ENCODE data around the gene TIRAP. TPM values are rescaled to one million over a fixed set of nuclear protein-coding genes. Genes with fewer than 3 reads are reported as not detected.
A peak's percentile ranks its signal among the peaks of the same experiment; 100 is the strongest.

Gene TIRAP
- total RNA-seq, 1 donor from 2014 or later: 15.9 TPM

DNA sequence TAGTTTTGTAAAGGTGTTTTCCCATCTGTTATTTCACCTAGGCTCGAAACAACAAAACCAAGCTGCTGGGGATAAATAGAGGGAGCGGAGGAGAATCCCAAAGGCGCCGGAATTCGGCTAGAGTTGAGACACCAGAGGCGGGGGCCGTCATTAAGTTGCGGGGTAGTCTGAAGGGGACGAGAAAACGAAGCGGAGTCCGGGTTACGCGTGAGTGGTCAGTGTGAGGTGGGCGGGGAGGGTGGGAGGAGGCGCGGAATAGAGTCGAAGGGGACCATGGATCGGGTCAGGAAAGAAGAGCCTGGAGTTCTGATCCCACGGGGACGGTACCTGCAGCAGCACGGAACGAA is 14.6 kb upstream of the TIRAP start:
- H3K27ac Mint-ChIP-seq: peak overlapping the region; percentile 97
- peaks cover 28% of the 10 kb centered on the region for H3K4me1 Mint-ChIP-seq (ENCODE audit: low read depth)
- peak overlapping the region; percentile 94 for H3K4me3 Mint-ChIP-seq (ENCODE audit: low read depth)
- no peak for DNase-seq (ENCODE audit: low spot score)
- no peaks in the 10 kb centered on the region for H3K27me3 Mint-ChIP-seq (ENCODE audit: low read depth)
- intact Hi-C loops (cut with micrococcal nuclease): loop anchor here (2.0 to 5.0 kb wide), 2 partner anchors 206 to 366 kb away; partner anchors contain the start of genes CDON, DDX25 and PUS3
- peaks cover 57% of the 10 kb centered on the region for H3K36me3 Mint-ChIP-seq (ENCODE audit: low read depth)
- H3K9me3 Mint-ChIP-seq: no peaks in the 10 kb centered on the region

DNA sequence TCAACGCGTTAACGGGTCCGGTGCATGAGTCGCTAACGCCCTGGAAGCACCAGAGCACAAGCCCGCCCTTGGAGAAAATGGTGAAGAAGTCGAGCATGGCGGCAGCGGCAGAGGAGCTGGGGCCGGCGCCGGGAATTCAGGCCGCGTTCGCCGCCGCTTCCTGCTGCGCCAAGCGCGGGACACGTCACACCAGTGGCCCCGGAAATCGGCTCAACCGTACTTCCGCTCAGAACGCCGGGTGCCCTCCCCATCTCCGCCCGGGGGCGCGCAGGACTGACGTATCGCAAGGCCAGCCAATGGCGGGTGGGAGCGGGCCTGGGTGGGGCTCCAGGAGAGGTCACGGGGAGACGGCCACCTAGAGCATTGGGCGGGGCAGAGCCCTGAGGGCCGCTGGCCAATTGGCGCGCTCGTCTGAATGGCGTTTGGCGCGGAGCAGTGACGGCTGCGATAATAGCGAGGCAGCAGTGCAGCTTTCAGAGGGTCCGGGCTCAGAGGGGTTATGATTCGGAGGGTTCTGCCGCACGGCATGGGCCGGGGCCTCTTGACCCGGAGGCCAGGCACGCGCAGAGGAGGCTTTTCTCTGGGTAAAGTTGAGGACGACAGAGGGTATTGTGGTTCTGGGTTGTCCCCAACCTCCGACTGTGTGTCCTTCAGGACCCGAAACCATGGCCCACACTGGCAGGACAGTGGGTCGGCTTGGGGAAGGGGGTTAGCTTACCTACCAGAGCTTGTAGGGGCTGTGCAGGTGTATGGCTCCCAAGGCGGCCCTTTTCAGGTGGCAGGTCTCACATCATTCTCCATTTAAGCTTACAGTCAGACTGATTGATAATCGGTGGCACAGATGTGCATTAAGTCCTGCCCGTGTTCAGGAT is 13.9 kb upstream of the TIRAP start, which contains the start of the genes FOXRED1 and SRPRA:
FOXRED1 (plus strand) TSS at position 447 of the 872 bp plus-strand sequence; CDS start at position 500, 53 bp downstream.
SRPRA (minus strand) TSS at position 188 of the 872 bp plus-strand sequence; CDS start at position 97, 91 bp downstream.
- intact Hi-C loops (cut with micrococcal nuclease): loop anchor here (1.0 to 5.0 kb wide), 6 partner anchors 14 to 367 kb away; partner anchors contain the start of genes CDON, DCPS, DDX25 and FAM118B
- H3K27me3 Mint-ChIP-seq (ENCODE audit: low read depth): no peaks in the 10 kb centered on the region
- no peaks in the 10 kb centered on the region for H3K9me3 Mint-ChIP-seq
- DNase-seq (ENCODE audit: low spot score): peak; percentile 100
- peaks cover 57% of the 10 kb centered on the region for H3K36me3 Mint-ChIP-seq (ENCODE audit: low read depth)
- H3K4me1 Mint-ChIP-seq (ENCODE audit: low read depth): peaks cover 28% of the 10 kb centered on the region
- peak within 1 kb of the TSS; percentile 94 for H3K4me3 Mint-ChIP-seq (ENCODE audit: low read depth)
- H3K27ac Mint-ChIP-seq: peak within 1 kb of the TSS; percentile 97

DNA sequence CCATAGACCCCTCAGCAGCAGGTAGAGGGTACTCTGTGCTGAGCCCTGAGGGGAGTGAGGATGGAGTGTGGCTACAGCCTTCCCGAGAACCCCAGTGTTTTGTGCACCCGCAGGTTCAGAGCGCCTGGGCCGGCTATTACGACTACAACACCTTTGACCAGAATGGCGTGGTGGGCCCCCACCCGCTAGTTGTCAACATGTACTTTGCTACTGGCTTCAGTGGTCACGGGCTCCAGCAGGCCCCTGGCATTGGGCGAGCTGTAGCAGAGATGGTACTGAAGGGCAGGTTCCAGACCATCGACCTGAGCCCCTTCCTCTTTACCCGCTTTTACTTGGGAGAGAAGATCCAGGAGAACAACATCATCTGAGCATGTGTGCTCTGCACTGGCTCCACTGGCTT is 5.6 kb upstream of the TIRAP start:
- Mint-ChIP-seq H3K27ac (no peak overlapping the region), H3K27me3 (ENCODE audit: low read depth) (no peaks in the 10 kb centered on the region), H3K36me3 (ENCODE audit: low read depth) (peaks cover 46% of the 10 kb centered on the region), H3K4me3 (ENCODE audit: low read depth) (no peak overlapping the region), H3K9me3 (no peaks in the 10 kb centered on the region), H3K4me1 (ENCODE audit: low read depth) (peaks cover 14% of the 10 kb centered on the region)
- intact Hi-C loops (cut with micrococcal nuclease): no loop called here
- DNase-seq (ENCODE audit: low spot score): no peak

DNA sequence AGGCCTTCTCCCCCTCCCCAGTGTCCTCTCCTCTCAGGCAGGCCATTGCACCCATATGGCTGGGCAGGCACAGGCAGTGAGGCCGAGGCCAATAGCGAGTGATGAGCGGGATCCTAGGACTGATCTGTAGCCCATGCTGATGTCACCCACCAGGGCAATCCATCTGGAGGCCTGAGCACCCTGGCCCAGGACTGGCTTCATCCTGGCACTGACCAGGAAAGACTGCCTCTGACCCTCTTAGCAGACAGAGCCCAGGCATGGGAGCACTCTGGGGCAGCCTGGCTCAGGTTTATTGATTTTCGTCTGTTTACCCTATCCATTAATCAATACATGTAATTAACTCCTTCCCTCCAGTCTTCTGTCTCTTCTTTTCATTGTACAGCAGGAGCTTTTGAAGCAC is 5.1 kb upstream of the TIRAP start:
- peaks cover 17% of the 10 kb centered on the region for H3K4me1 Mint-ChIP-seq (ENCODE audit: low read depth)
- no peak overlapping the region for H3K27ac Mint-ChIP-seq

DNA sequence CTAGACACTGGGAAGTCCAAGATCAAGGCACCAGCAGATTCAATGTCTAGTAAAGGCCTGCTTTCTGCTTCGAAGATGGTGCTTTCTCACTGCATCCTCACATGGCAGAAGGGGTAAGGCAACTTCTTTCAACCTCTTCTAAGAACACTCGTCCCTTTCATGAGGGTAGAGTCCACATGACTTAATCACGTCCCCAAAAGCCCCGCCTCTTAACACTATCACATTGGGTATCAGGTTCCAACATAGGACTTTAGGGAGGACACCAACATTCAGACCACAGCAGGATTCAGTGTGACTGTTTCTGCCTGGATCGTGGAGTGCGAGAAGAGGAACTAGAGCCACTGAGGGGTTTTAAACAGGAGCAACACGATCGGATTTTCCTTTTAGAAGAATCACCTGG is 3.7 kb upstream of the TIRAP start:
- Mint-ChIP-seq H3K4me3 (ENCODE audit: low read depth) (peak overlapping the region; percentile 15), H3K9me3 (no peaks in the 10 kb centered on the region), H3K27me3 (ENCODE audit: low read depth) (no peaks in the 10 kb centered on the region), H3K36me3 (ENCODE audit: low read depth) (peaks cover 32% of the 10 kb centered on the region), H3K27ac (no peak overlapping the region), H3K4me1 (ENCODE audit: low read depth) (peaks cover 25% of the 10 kb centered on the region)
- intact Hi-C loops (cut with micrococcal nuclease): no loop called here
- DNase-seq (ENCODE audit: low spot score): no peak

More for the DNA sequence above, 5.1 kb upstream of the TIRAP start:
- Mint-ChIP-seq H3K4me3 (ENCODE audit: low read depth) (no peak overlapping the region), H3K27me3 (ENCODE audit: low read depth) (no peaks in the 10 kb centered on the region), H3K36me3 (ENCODE audit: low read depth) (peaks cover 42% of the 10 kb centered on the region), H3K9me3 (no peaks in the 10 kb centered on the region)
- no peak for DNase-seq (ENCODE audit: low spot score)
- intact Hi-C loops (cut with micrococcal nuclease): no loop called here

DNA sequence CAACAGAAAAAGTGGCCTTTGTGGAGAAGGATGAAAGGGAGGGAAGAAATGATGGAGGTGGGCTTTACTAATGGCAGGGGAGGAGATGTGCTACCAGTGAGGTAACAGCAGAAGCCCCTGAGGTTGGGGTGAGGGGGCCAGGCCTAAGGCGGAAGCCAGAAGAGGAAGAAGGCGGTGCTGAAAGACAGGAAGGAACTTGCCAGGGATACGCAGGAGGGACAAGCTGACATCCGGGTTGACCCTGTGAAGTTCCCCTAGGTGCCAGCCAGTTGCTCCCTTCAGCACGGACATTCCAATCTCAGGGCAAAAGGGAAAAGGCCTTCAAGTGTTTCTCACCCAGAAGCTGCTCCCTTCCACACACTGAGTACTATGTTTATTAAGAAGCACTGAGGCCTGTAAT is 2.3 kb upstream of the TIRAP start:
- no peak for DNase-seq (ENCODE audit: low spot score)
- H3K27ac Mint-ChIP-seq: peak overlapping the region; percentile 36
- no peaks in the 10 kb centered on the region for H3K27me3 Mint-ChIP-seq (ENCODE audit: low read depth)
- H3K36me3 Mint-ChIP-seq (ENCODE audit: low read depth): peaks cover 24% of the 10 kb centered on the region
- H3K4me1 Mint-ChIP-seq (ENCODE audit: low read depth): peaks cover 31% of the 10 kb centered on the region
- no peak overlapping the region for H3K4me3 Mint-ChIP-seq (ENCODE audit: low read depth)
- no peaks in the 10 kb centered on the region for H3K9me3 Mint-ChIP-seq
- intact Hi-C loops (cut with micrococcal nuclease): no loop called here

DNA sequence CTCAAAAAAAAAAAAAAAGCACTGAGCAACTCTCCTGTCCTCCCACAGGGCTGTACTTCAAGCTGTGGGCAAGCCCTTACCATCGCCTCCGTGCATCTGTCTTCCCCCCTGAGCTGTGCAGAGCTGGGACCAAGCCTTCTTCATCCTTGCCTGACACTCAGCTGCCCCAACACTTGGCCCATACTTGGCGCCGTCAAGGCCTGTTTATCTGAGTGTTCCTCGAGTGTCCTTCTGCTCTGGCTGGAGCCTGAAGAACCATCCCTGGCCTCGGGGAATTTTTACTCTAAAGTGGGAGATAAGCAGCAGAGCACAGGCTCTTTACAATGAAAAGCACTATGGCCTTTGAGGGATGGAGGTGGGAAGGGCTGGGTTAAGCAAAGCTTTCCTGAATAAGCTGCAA is 1.6 kb upstream of the TIRAP start:
- Mint-ChIP-seq H3K27me3 (ENCODE audit: low read depth) (no peaks in the 10 kb centered on the region), H3K4me3 (ENCODE audit: low read depth) (peak overlapping the region; percentile 99), H3K9me3 (no peaks in the 10 kb centered on the region), H3K36me3 (ENCODE audit: low read depth) (peaks cover 17% of the 10 kb centered on the region), H3K4me1 (ENCODE audit: low read depth) (peaks cover 31% of the 10 kb centered on the region), H3K27ac (peak overlapping the region; percentile 33)
- intact Hi-C loops (cut with micrococcal nuclease): no loop called here
- no peak for DNase-seq (ENCODE audit: low spot score)

DNA sequence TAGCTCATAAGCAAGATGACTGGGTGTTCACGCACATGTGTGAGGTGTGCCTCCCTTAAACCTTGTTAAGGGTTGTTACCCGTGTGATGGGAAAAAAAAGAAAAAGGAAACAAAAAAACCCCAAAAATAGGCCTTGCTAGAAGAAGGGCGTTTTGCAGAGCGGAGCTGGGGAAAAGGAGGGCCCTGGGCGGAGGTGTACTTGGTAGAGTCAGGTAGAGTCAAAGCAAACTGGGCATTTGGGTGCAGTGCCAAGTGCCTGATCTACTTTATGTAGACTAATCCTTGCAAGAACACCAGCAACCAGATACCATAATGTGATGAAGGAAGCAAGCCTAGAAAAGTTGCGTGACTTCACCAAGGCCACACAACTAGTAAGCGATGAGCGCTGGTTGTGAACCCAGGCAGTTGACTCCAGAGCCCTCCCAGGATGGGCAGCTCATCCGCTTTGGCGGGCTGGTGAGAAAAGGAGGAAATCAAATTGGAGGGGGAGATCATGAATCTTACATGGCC is 1.2 kb upstream of the TIRAP start:
- intact Hi-C loops (cut with micrococcal nuclease): loop anchor here (2.0 kb wide), 2 partner anchors 23 to 71 kb away; partner anchors contain the start of genes DCPS, FAM118B and RPUSD4
- H3K27ac Mint-ChIP-seq: peak overlapping the region; percentile 90
- H3K27me3 Mint-ChIP-seq (ENCODE audit: low read depth): no peaks in the 10 kb centered on the region
- H3K36me3 Mint-ChIP-seq (ENCODE audit: low read depth): peaks cover 16% of the 10 kb centered on the region
- peaks cover 32% of the 10 kb centered on the region for H3K4me1 Mint-ChIP-seq (ENCODE audit: low read depth)
- no peak for DNase-seq (ENCODE audit: low spot score)
- H3K4me3 Mint-ChIP-seq (ENCODE audit: low read depth): peak overlapping the region; percentile 99
- H3K9me3 Mint-ChIP-seq: no peaks in the 10 kb centered on the region

DNA sequence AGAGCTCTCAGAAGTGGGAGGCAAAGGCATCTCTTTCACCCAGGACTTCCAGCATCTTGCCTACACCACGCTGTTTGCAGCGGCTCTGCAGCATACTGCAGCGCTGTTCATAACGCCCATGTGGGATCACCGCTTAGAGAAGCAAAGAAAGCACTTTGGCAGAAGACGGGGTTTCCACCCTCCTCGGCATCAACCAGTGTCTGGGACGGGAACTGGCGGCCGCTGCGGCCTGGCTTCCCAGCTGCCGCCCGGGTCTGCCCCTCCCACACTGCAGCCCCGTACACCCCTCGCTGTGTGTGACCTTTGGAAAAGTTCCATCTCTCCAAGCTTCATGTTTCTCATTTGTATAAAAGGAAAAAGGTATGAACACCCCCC is 545 bp upstream of the TIRAP start:
- no peak for DNase-seq (ENCODE audit: low spot score)
- H3K27me3 Mint-ChIP-seq (ENCODE audit: low read depth): no peaks in the 10 kb centered on the region
- peaks cover 35% of the 10 kb centered on the region for H3K4me1 Mint-ChIP-seq (ENCODE audit: low read depth)

DNA sequence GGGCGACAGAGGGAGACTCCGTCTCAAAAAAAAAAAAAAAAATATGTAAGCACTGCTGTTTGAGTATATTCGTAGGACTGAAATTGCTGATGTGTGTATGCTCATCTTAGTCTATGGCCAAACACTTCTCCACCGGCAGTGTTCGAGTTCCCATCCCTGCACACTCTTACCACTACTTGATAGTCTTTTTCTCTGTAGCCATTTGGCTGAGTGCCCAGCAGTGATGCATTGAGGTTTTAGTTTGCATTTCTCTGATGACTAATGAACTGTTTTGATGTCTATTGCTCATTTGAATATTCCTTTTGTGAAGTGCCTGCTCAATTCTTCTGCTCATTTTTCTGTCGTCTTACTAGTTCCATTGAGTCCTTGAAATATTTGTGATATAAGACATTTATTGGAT is 1.9 kb downstream of the TIRAP start:
- peak overlapping the region; percentile 62 for H3K27ac Mint-ChIP-seq
- DNase-seq (ENCODE audit: low spot score): no peak
- H3K4me1 Mint-ChIP-seq (ENCODE audit: low read depth): peaks cover 35% of the 10 kb centered on the region
- H3K4me3 Mint-ChIP-seq (ENCODE audit: low read depth): peak overlapping the region; percentile 49
- peaks cover 11% of the 10 kb centered on the region for H3K36me3 Mint-ChIP-seq (ENCODE audit: low read depth)
- H3K27me3 Mint-ChIP-seq (ENCODE audit: low read depth): no peaks in the 10 kb centered on the region
- H3K9me3 Mint-ChIP-seq: no peaks in the 10 kb centered on the region
- intact Hi-C loops (cut with micrococcal nuclease): loop anchor here (1.0 kb wide), 1 partner anchor 70 kb away; the partner anchor contains the start of gene ST3GAL4

More for the DNA sequence above, 545 bp upstream of the TIRAP start:
- Mint-ChIP-seq H3K9me3 (no peaks in the 10 kb centered on the region), H3K27ac (peak overlapping the region; percentile 90), H3K36me3 (ENCODE audit: low read depth) (peaks cover 16% of the 10 kb centered on the region), H3K4me3 (ENCODE audit: low read depth) (peak overlapping the region; percentile 99)
- intact Hi-C loops (cut with micrococcal nuclease): loop anchor here (2.0 kb wide), 2 partner anchors 22 to 72 kb away; partner anchors contain the start of genes DCPS, FAM118B and RPUSD4

DNA sequence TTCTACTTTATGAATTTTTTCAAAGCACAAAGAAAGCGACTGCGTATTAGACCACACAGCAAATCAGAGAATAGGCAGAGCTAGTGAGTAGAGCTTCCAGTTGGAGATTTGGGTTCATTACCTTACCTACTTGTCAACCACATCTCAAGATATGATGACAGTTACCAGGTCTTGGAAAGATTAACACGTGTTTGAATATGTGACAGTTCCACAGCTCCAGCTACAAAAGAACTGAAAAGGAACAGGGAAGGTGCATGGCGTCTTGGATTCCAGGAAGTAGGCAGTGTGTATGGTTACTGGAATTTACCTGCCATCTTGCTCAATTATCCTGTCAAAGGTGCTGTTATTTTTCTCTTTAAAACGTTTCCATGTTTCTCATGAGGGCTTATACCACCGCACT is 5.3 kb downstream of the TIRAP start:
- DNase-seq (ENCODE audit: low spot score): no peak
- H3K36me3 Mint-ChIP-seq (ENCODE audit: low read depth): peaks cover 27% of the 10 kb centered on the region
- intact Hi-C loops (cut with micrococcal nuclease): no loop called here
- H3K4me3 Mint-ChIP-seq (ENCODE audit: low read depth): no peak overlapping the region
- H3K27me3 Mint-ChIP-seq (ENCODE audit: low read depth): no peaks in the 10 kb centered on the region
- H3K9me3 Mint-ChIP-seq: no peaks in the 10 kb centered on the region
- H3K4me1 Mint-ChIP-seq (ENCODE audit: low read depth): peaks cover 17% of the 10 kb centered on the region
- H3K27ac Mint-ChIP-seq: no peak overlapping the region

DNA sequence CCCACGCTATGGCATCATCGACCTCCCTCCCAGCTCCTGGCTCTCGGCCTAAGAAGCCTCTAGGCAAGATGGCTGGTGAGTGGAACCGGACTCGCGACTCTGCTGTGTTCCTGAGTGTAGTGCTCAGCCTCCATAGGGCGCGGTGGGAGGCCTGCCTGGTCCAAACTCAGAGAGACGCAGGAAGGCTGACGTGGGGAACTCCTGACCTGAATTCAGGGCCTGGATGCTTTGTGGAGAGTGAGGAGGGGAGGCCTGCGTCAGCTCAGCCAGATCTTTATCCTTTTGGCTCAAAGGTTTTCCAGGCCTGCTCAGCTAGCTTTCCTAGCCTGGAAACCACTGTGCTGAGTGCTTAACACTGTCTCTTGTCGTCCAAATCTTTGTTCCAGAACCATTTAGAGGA is 8.0 kb downstream of the TIRAP start:
- DNase-seq (ENCODE audit: low spot score): no peak
- peaks cover 35% of the 10 kb centered on the region for H3K36me3 Mint-ChIP-seq (ENCODE audit: low read depth)
- intact Hi-C loops (cut with micrococcal nuclease): no loop called here
- no peak overlapping the region for H3K4me3 Mint-ChIP-seq (ENCODE audit: low read depth)
- no peak overlapping the region for H3K27ac Mint-ChIP-seq
- H3K27me3 Mint-ChIP-seq (ENCODE audit: low read depth): no peaks in the 10 kb centered on the region
- peaks cover 6% of the 10 kb centered on the region for H3K4me1 Mint-ChIP-seq (ENCODE audit: low read depth)
- H3K9me3 Mint-ChIP-seq: no peaks in the 10 kb centered on the region

DNA sequence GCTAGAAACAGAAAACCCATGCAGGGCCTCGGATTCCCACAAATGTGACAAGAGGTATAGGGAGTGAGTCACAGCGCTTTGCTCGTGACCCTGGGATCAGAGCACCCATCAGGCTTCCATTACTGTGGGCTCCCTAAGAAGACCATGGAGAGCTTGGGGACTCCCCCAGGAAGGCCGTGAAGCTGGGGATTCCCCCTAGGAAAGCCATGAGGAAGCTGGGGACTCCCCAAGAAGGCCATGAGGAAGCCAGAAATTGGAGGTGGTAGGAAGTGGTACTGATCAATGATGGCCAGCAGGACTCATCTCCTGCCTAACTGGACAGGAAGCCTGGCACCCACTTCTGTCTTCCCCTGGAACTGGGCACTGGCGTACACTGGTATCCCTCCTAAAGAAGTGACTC is 10.8 kb downstream of the TIRAP start:
- Mint-ChIP-seq H3K27ac (no peak overlapping the region), H3K4me3 (ENCODE audit: low read depth) (no peak overlapping the region), H3K27me3 (ENCODE audit: low read depth) (no peaks in the 10 kb centered on the region), H3K36me3 (ENCODE audit: low read depth) (peaks cover 45% of the 10 kb centered on the region), H3K4me1 (ENCODE audit: low read depth) (peaks cover 3% of the 10 kb centered on the region), H3K9me3 (no peaks in the 10 kb centered on the region)
- intact Hi-C loops (cut with micrococcal nuclease): no loop called here
- no peak for DNase-seq (ENCODE audit: low spot score)

Measured in activated T-helper 2 cell treated with anti-CD3 and anti-CD28 coated beads, Interferon-gamma antibody, Interleukin-2, Interleukin-4, amounts not matched to agents 10 μg/mL and 5 μg/mL and 100 μg/mL, durations not matched to agents 14 hours and 24 hours and 36 hours (primary cell).